Measurements from ENCODE around the gene RBBP8NL.
A peak's percentile ranks its signal among the peaks of the same experiment; 100 is the strongest.

Gene RBBP8NL

DNA sequence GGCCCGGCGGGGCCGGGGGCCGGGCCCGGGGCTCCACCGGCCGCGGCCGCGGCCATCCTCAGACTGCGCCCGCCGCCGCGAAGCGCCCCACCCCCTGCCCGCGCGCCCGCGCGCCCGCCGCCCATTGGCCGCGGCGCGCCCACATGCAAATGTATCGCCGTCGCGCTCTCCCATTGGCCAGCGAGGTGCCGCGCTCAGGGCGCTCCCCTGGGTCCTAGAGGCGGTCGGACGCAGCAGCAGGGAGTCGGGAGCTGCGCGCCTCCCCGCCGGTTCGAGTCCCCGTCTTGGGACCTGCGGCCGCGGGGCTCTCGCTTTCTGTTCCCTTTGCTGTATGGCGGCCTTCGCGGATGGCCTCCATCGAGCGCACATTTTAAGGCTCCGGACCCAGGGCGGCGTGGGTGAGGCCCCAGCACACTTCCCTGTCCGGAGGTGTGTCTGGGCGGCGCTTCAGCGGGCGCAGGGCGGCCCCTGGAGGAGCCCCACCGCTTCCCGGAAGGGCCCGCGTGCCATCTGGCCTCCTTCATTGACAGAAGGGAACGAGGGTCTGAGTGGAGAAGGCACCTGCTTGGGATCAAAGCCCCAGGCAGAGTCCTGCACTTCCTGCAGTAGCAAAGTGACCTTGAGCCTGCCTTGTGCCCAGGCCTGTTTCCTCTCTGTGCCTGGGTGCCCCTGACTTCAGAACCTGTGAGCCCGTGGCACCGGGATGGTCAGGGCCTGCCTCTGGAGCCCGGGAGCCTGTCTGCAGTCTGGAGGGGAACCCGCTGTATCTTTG is 19.9 kb downstream of the RBBP8NL start, which contains the start of gene CABLES2:
TSS of gene CABLES2 (minus strand) at position 65 of the 772 bp plus-strand sequence. CDS start at position 56, 9 bp downstream.
- peaks cover 46% of the 10 kb centered on the region for H3K4me1 ChIP-seq (ENCODE audit: insufficient read depth, low read length)

DNA sequence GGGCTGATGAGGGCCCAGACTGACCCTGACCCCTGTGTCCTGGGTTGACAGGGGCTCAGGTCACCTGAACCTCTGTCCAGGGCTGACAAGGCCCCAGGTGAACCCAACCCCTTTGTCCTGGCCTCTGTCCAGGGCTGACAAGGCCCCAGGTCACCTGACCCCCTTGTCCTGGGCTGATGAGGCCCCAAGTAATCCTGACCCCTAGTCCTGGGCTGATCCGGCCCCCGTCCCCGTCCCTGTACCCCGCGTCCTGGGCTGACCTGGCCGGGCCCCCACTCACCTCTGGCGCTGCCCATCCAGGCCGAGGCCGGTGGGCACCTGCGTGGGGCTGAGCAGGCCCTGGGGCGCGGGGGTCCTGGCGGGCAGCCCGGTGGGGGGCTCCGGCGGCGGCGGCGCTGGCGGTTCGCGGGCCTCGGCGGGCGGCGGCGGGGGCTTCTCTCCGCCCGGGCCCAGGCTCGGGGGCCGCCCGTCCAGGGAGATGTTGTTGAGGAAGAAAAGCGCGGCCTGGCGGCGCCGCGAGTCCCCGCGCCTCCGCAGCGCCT is 20.6 kb downstream of the RBBP8NL start:
- TF ChIP-seq EZH2 (IDR thresholded peaks at IDR 0.05; ENCODE audit: borderline replicate concordance, low read depth, low read length, severe bottlenecking), result no peak
- TF ChIP-seq, protein P1, sequence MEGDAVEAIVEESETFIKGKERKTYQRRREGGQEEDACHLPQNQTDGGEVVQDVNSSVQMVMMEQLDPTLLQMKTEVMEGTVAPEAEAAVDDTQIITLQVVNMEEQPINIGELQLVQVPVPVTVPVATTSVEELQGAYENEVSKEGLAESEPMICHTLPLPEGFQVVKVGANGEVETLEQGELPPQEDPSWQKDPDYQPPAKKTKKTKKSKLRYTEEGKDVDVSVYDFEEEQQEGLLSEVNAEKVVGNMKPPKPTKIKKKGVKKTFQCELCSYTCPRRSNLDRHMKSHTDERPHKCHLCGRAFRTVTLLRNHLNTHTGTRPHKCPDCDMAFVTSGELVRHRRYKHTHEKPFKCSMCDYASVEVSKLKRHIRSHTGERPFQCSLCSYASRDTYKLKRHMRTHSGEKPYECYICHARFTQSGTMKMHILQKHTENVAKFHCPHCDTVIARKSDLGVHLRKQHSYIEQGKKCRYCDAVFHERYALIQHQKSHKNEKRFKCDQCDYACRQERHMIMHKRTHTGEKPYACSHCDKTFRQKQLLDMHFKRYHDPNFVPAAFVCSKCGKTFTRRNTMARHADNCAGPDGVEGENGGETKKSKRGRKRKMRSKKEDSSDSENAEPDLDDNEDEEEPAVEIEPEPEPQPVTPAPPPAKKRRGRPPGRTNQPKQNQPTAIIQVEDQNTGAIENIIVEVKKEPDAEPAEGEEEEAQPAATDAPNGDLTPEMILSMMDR (IDR thresholded peaks at IDR 0.05; ENCODE audit: borderline replicate concordance, extremely low read depth, low read length, poor library complexity, severe bottlenecking), result no peak
- peak overlapping the region; percentile 53; the same call in 1 of the 2 replicates for H2AFZ ChIP-seq (ENCODE audit: low read depth, low read length)
- ATAC-seq (ENCODE audit: insufficient read depth, low read depth) (no peak), DNase-seq (no peak)
- H3K9ac ChIP-seq (ENCODE audit: low read depth, low read length), result peak overlapping the region; percentile 98
- peaks cover 38% of the 10 kb centered on the region for H3K79me2 ChIP-seq (ENCODE audit: insufficient read depth, low read length)
- H3K4me2 ChIP-seq (ENCODE audit: insufficient read depth, low read length), result peak overlapping the region; percentile 95
- peaks cover 52% of the 10 kb centered on the region for H4K20me1 ChIP-seq (ENCODE audit: insufficient read depth, low read length)
- H3K4me1 ChIP-seq (ENCODE audit: insufficient read depth, low read length), result peaks cover 46% of the 10 kb centered on the region
- peak overlapping the region; percentile 83 for H3K27ac ChIP-seq (ENCODE audit: low read length)
- peak overlapping the region; percentile 89 to 96 for H3K4me3 ChIP-seq (ENCODE audit: low read depth in 1 of 2, low read length in 2 of 2)
- no peaks in the 10 kb centered on the region for H3K27me3 ChIP-seq (ENCODE audit: insufficient read depth, low read length, poor library complexity)
- no peaks in the 10 kb centered on the region for H3K9me3 ChIP-seq (ENCODE audit: insufficient read depth, low read length, severe bottlenecking)
- H3K36me3 ChIP-seq (ENCODE audit: insufficient read depth, low read length), result peaks cover 37% of the 10 kb centered on the region

More for the DNA sequence above, 19.9 kb downstream of the RBBP8NL start, which contains the start of gene CABLES2:
- H2AFZ ChIP-seq (ENCODE audit: low read depth, low read length), result peak within 1 kb of the TSS; percentile 94
- H3K27ac ChIP-seq (ENCODE audit: low read length), result peak within 1 kb of the TSS; percentile 83
- TF ChIP-seq EZH2 (IDR thresholded peaks at IDR 0.05; ENCODE audit: borderline replicate concordance, low read depth, low read length, severe bottlenecking), result no peak
- TF ChIP-seq, protein P1 (IDR thresholded peaks at IDR 0.05; ENCODE audit: borderline replicate concordance, extremely low read depth, low read length, poor library complexity, severe bottlenecking), result peak; percentile 31
- peaks cover 38% of the 10 kb centered on the region for H3K79me2 ChIP-seq (ENCODE audit: insufficient read depth, low read length)
- H3K27me3 ChIP-seq (ENCODE audit: insufficient read depth, low read length, poor library complexity), result no peaks in the 10 kb centered on the region
- H3K9ac ChIP-seq (ENCODE audit: low read depth, low read length), result peak within 1 kb of the TSS; percentile 98
- peak; percentile 95 for DNase-seq
- H3K9me3 ChIP-seq (ENCODE audit: insufficient read depth, low read length, severe bottlenecking), result no peaks in the 10 kb centered on the region
- H4K20me1 ChIP-seq (ENCODE audit: insufficient read depth, low read length), result peaks cover 49% of the 10 kb centered on the region
- peak; percentile 93 for ATAC-seq (ENCODE audit: insufficient read depth, low read depth)
- H3K36me3 ChIP-seq (ENCODE audit: insufficient read depth, low read length), result peaks cover 30% of the 10 kb centered on the region
- H3K4me2 ChIP-seq (ENCODE audit: insufficient read depth, low read length), result peak within 1 kb of the TSS; percentile 95
- peak within 1 kb of the TSS; percentile 89 to 96 for H3K4me3 ChIP-seq (ENCODE audit: low read depth in 1 of 2, low read length in 2 of 2)

DNA sequence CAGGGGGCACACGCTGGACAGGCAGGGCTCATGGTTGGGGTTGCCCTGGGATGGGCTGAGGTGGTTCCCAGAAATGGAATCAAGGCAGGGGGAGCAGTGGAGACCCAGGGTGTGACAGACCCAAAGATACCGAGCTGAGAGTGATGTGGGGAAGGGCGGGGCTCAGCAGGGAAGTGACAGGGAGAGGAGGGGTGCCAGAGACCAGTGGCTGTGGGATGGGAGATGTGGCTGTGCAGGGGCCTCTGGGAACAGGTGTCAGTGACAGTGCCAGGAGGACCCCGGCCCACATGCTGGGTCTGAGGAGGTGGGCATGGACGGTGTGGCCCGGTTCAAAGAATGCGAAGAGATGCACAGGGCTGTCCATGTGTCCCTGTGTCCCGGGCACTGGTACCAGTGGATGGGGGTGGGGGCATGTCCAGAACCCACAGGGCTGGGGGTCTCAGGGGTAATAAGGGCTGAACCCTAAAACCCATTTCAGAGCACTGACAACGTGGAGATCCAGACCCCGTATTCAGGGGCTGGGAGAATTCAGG is 21.3 kb downstream of the RBBP8NL start:
- no peak for DNase-seq
- H4K20me1 ChIP-seq (ENCODE audit: insufficient read depth, low read length), result peaks cover 55% of the 10 kb centered on the region
- H3K27ac ChIP-seq (ENCODE audit: low read length), result peak overlapping the region; percentile 83
- peak overlapping the region; percentile 89 to 96; a peak in 3 of 4 replicates for H3K4me3 ChIP-seq (ENCODE audit: low read depth in 1 of 2, low read length in 2 of 2)
- no peaks in the 10 kb centered on the region for H3K27me3 ChIP-seq (ENCODE audit: insufficient read depth, low read length, poor library complexity)
- peak overlapping the region; percentile 98 for H3K9ac ChIP-seq (ENCODE audit: low read depth, low read length)
- ATAC-seq (ENCODE audit: insufficient read depth, low read depth), result no peak
- H3K4me1 ChIP-seq (ENCODE audit: insufficient read depth, low read length), result peaks cover 46% of the 10 kb centered on the region
- H3K4me2 ChIP-seq (ENCODE audit: insufficient read depth, low read length), result peak overlapping the region; percentile 95
- H2AFZ ChIP-seq (ENCODE audit: low read depth, low read length), result no peak overlapping the region
- H3K79me2 ChIP-seq (ENCODE audit: insufficient read depth, low read length), result peaks cover 40% of the 10 kb centered on the region
- peaks cover 43% of the 10 kb centered on the region for H3K36me3 ChIP-seq (ENCODE audit: insufficient read depth, low read length)
- TF ChIP-seq, protein P1 (IDR thresholded peaks at IDR 0.05; ENCODE audit: borderline replicate concordance, extremely low read depth, low read length, poor library complexity, severe bottlenecking), result no peak
- TF ChIP-seq EZH2 (IDR thresholded peaks at IDR 0.05; ENCODE audit: borderline replicate concordance, low read depth, low read length, severe bottlenecking), result no peak
- H3K9me3 ChIP-seq (ENCODE audit: insufficient read depth, low read length, severe bottlenecking), result no peaks in the 10 kb centered on the region

Measured in DND-41 (cell line).